Psoas muscle (tissue), 8 donors: ENCODE data around the gene ZBED4. TPM values are rescaled to one million over a fixed set of nuclear protein-coding genes. Genes with fewer than 3 reads are reported as not detected.

Experiments used
- ATAC-seq, 4 donors: fragments of 200-7000 bp; cut with Tn5 transposase; one replicate each; pipeline ENCODE4 v1.9.1; 2020; ENCODE audit warnings: moderate library complexity in 3 of 4, mild to moderate bottlenecking in 2 of 4
- DNase-seq, 2 donors: peaks; one replicate each; pipeline ENCODE4 v3.0.0-alpha.2; 2020
- H3K27ac ChIP-seq: fragments of 200-600 bp; one replicate; pipeline ENCODE4 v1.8.0; 2022
- H3K27me3 ChIP-seq, 3 donors: fragments of 200-600 bp in 1 of 3; one replicate each; pipeline versions ENCODE4 v1.6.1 to v1.8.0; 2013 to 2022; ENCODE audit warnings: low read length in 2 of 3, mild to moderate bottlenecking in 2 of 3, moderate library complexity in 1 of 3; ENCODE audit not compliant: insufficient read depth in 3 of 3
- H3K36me3 ChIP-seq, 2 donors: fragments of 200-600 bp in 1 of 2; one replicate each; pipeline versions ENCODE4 v1.6.1 to v1.8.0; 2013 to 2022; ENCODE audit warnings: low read depth in 1 of 2, mild to moderate bottlenecking in 1 of 2, moderate library complexity in 1 of 2; ENCODE audit not compliant: insufficient read depth in 1 of 2
- H3K4me1 ChIP-seq: fragments of 200-600 bp; one replicate; pipeline ENCODE4 v1.8.0; 2022
- H3K4me3 ChIP-seq: fragments of 200-600 bp; one replicate; pipeline ENCODE4 v1.8.0; 2022; ENCODE audit warnings: mild to moderate bottlenecking
- H3K9me3 ChIP-seq: fragments of 200-600 bp; one replicate; pipeline ENCODE4 v1.8.0; 2022
- WGBS, 3 donors: extraction: QIAGEN DNeasy Blood & Tissue Kit; methylation state at CpG; one replicate each; pipeline versions ENCODE4 v1.1.6 to v1.1.7; 2013; 5-methylcytosine and 5-hydroxymethylcytosine counted together
- intact Hi-C, 2 donors: fragments of 100-400 bp; cut with DNase I; formaldehyde crosslinking; loops; one replicate each; pipeline versions ENCODE4 v1.11.0 to v1.14.2; 2022
- polyA plus RNA-seq, 3 donors: library from polyadenylated mRNA; stranded (reverse); fragments of 200-250 nt; gene quantifications; one replicate each; pipeline ENCODE4 v1.2.3, GENCODE V29; 2013
- total RNA-seq, 4 donors: library from RNA; stranded (reverse); fragmentation: NEBNext Ultra II Directional in 2 of 4; extraction: Animal tissue kit (Norgen Biotek cat#: 25700) in 2 of 4; gene quantifications; one replicate each; pipeline versions ENCODE4 v1.2.1 to v1.2.4, GENCODE V29; 2021 to 2023
- TF ChIP-seq, protein P1 (sequence below): fragments of 200-600 bp; IDR thresholded peaks from one replicate; pipeline ENCODE4 v1.8.0; 2022; ENCODE audit warnings: antibody characterized with exemption
- donor health status: healthy with polysubstance abuse.
- donor health status: DM: no; HTN: no; CAD: no; lungs with moderate emphysema.
- donor health status: Bipolar disorder and iron deficiency.
- donor health status: healthy.
- donor health status: DM: yes; HTN: yes; CAD: no.
- donor health status: DM: no; HTN: no; CAD: no.
- donor health status: DM: no; HTN: no; CAD: no.
- donor health status: DM: yes; HTN: yes; CAD: no.

Gene ZBED4
- total and polyA plus RNA-seq, 7 donors, result 3.3 to 17.9 (median 8.3) TPM

- intact Hi-C loops, result no loop called here
- peaks cover 0 to 56% of the 10 kb centered on the region in 2 donors for H3K36me3 ChIP-seq
- H3K27me3 ChIP-seq, result no peaks in the 10 kb centered on the region
- H3K4me3 ChIP-seq, result no peak overlapping the region
- TF ChIP-seq, protein P1, sequence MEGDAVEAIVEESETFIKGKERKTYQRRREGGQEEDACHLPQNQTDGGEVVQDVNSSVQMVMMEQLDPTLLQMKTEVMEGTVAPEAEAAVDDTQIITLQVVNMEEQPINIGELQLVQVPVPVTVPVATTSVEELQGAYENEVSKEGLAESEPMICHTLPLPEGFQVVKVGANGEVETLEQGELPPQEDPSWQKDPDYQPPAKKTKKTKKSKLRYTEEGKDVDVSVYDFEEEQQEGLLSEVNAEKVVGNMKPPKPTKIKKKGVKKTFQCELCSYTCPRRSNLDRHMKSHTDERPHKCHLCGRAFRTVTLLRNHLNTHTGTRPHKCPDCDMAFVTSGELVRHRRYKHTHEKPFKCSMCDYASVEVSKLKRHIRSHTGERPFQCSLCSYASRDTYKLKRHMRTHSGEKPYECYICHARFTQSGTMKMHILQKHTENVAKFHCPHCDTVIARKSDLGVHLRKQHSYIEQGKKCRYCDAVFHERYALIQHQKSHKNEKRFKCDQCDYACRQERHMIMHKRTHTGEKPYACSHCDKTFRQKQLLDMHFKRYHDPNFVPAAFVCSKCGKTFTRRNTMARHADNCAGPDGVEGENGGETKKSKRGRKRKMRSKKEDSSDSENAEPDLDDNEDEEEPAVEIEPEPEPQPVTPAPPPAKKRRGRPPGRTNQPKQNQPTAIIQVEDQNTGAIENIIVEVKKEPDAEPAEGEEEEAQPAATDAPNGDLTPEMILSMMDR, result no peak
- DNase-seq (peak in 1 of 2 donors; percentile 35), ATAC-seq (no peak)
- no peaks in the 10 kb centered on the region for H3K4me1 ChIP-seq
- H3K9me3 ChIP-seq, result no peaks in the 10 kb centered on the region
- WGBS, 3 donors, result 88 to 91% (median 88%) methylated on average over 30 of the region's 30 CpGs
- no peak overlapping the region for H3K27ac ChIP-seq
These were observed 47.0 kb downstream of the ZBED4 start for GRCh38 chr22:49900441-49901230.

- WGBS, 3 donors, result 92 to 97% (median 95%) methylated on average over 11 of the region's 11 CpGs
- Histone ChIP-seq H3K27me3 (no peaks in the 10 kb centered on the region), H3K27ac (no peak overlapping the region), H3K4me1 (no peaks in the 10 kb centered on the region), H3K9me3 (no peaks in the 10 kb centered on the region), H3K36me3 (peaks cover 0 to 61% of the 10 kb centered on the region in 2 donors), H3K4me3 (no peak overlapping the region)
- DNase-seq (no peak), ATAC-seq (no peak)
- intact Hi-C loops, result no loop called here
- TF ChIP-seq, protein P1, result no peak
These were observed 47.8 kb downstream of the ZBED4 start for GRCh38 chr22:49901457-49901856.

GRCh38 chr22:49903322-49904039, 49.8 kb downstream of the ZBED4 start:
- WGBS, 3 donors, result 91 to 92% (median 92%) methylated on average over 15 to 17 of the region's 17 CpGs
- DNase-seq (peak in 1 of 2 donors; percentile 42), ATAC-seq (peak in 2 of 4 donors; percentile 10 to 13)
- H3K4me1 ChIP-seq, result no peaks in the 10 kb centered on the region
- no peak overlapping the region for H3K4me3 ChIP-seq
- TF ChIP-seq, protein P1, result no peak
- H3K9me3 ChIP-seq, result no peaks in the 10 kb centered on the region
- no peak overlapping the region for H3K27ac ChIP-seq
- intact Hi-C loops, result no loop called here
- no peaks in the 10 kb centered on the region for H3K27me3 ChIP-seq
- peaks cover 2 to 77% of the 10 kb centered on the region in 2 donors for H3K36me3 ChIP-seq

- peak in 1 of 2 donors; percentile 27 for DNase-seq
- Histone ChIP-seq H3K4me3 (no peak overlapping the region), H3K27ac (no peak overlapping the region), H3K36me3 (peaks cover 2 to 82% of the 10 kb centered on the region in 2 donors), H3K4me1 (no peaks in the 10 kb centered on the region), H3K9me3 (no peaks in the 10 kb centered on the region), H3K27me3 (no peaks in the 10 kb centered on the region)
- intact Hi-C loops, result no loop called here
- no peak for ATAC-seq
- WGBS, 3 donors, result 86 to 93% (median 91%) methylated on average over 11 of the region's 11 CpGs
- TF ChIP-seq, protein P1, result no peak
These were observed 50.4 kb downstream of the ZBED4 start for GRCh38 chr22:49904040-49904369.
